ENCODE data around the gene NEDD4L.
A peak's percentile ranks its signal among the peaks of the same experiment; 100 is the strongest.

Gene NEDD4L

GRCh38 chr18:58041633-58042032 lies 2.4 kb upstream of the NEDD4L start (continued):
- no peak for TF ChIP-seq ZNF514 (tag by site-specific recombination; IDR thresholded peaks at IDR 0.05)
- no peak for TF ChIP-seq ZNF449 (tag by site-specific recombination; IDR thresholded peaks at IDR 0.05)
- peak; percentile 56 for TF ChIP-seq ZFHX2 (tag by site-specific recombination; conservative IDR thresholded peaks at IDR 0.05)
- TF ChIP-seq ZNF10 (tag by site-specific recombination; IDR thresholded peaks at IDR 0.05): no peak
- TF ChIP-seq ZNF560 (tag by site-specific recombination; IDR thresholded peaks at IDR 0.05; ENCODE audit: borderline replicate concordance): no peak
- no peak for TF ChIP-seq ZNF311 (tag by site-specific recombination; IDR thresholded peaks at IDR 0.05; ENCODE audit: borderline replicate concordance)
- peak; percentile 90 for TF ChIP-seq KLF10 (tag by site-specific recombination; IDR thresholded peaks at IDR 0.05)
- no peak for TF ChIP-seq BCL11A (tag by site-specific recombination; IDR thresholded peaks at IDR 0.05; ENCODE audit: low read depth)
- TF ChIP-seq ZBTB11 (tag by site-specific recombination; conservative IDR thresholded peaks at IDR 0.05; ENCODE audit: low read depth): no peak
- TF ChIP-seq ZNF146 (tag by site-specific recombination; IDR thresholded peaks at IDR 0.05): no peak
- TF ChIP-seq ZNF391 (tag by site-specific recombination; IDR thresholded peaks at IDR 0.05; ENCODE audit: borderline replicate concordance, low read depth): no peak
- no peak for TF ChIP-seq ZNF558 (tag by site-specific recombination; IDR thresholded peaks at IDR 0.05)
- TF ChIP-seq KLF9 (tag by site-specific recombination; IDR thresholded peaks at IDR 0.05; ENCODE audit: low read depth): peak; percentile 53; the same call in 1 of the 2 replicates
- no peak for TF ChIP-seq ZXDB (tag by site-specific recombination; IDR thresholded peaks at IDR 0.05)
- TF ChIP-seq ZNF473 (tag by site-specific recombination; IDR thresholded peaks at IDR 0.05): no peak
- no peak for TF ChIP-seq ZBTB21 (tag by site-specific recombination; IDR thresholded peaks at IDR 0.05)
- no peak for TF ChIP-seq KLF7 (tag by site-specific recombination; IDR thresholded peaks at IDR 0.05; ENCODE audit: borderline replicate concordance)
- TF ChIP-seq ZNF513 (tag by site-specific recombination; IDR thresholded peaks at IDR 0.05): no peak
- no peak for TF ChIP-seq ZNF776 (tag by site-specific recombination; IDR thresholded peaks at IDR 0.05; ENCODE audit: borderline replicate concordance)
- 0 out of 2 replicates have a peak, but pooled peaks have one; percentile 13 for TF ChIP-seq PRDM10 (tag by site-specific recombination; IDR thresholded peaks at IDR 0.05)
- TF ChIP-seq ZNF37A (tag by site-specific recombination; IDR thresholded peaks at IDR 0.05): no peak
- peak; percentile 84 for TF ChIP-seq KLF1 (tag by site-specific recombination; IDR thresholded peaks at IDR 0.05)
